CD4-positive, alpha-beta T cell (primary cell): Measurements from ENCODE around the gene NR5A1. TPM values are rescaled to one million over a fixed set of nuclear protein-coding genes. Genes with fewer than 3 reads are reported as not detected.

ENCODE experiments used
- ATAC-seq: fragments of 200-7000 bp; cut with Tn5 transposase; one replicate; pipeline ENCODE4 v1.10.0; 2022; ENCODE audit warnings: mild to moderate bottlenecking; ENCODE audit not compliant: poor library complexity
- CTCF ChIA-PET: fragments of 350-600 bp; sonication (Branson Sonifier 250); formaldehyde crosslinking; loops from one replicate; lab custom pipeline; 2021; ENCODE audit warnings: antibody characterized with exemption, inconsistent platforms; lab: Charles Lee
- POLR2A ChIA-PET: fragments of 350-600 bp; sonication (Branson Sonifier 250); formaldehyde crosslinking; loops from one replicate; lab custom pipeline; 2021; ENCODE audit warnings: antibody characterized with exemption, inconsistent platforms; lab: Charles Lee
- DNase-seq, 14 experiments: peaks; one replicate each; pipeline ENCODE4 v3.0.0-alpha.2; 2013 to 2020; ENCODE audit warnings: mixed read lengths in 2 of 14
- H3K27ac ChIP-seq, 2 donors: one replicate each; pipeline versions ENCODE4 v1.5.1 to v1.7.0; 2013; ENCODE audit warnings: low read length in 2 of 2, low read depth in 1 of 2, mild to moderate bottlenecking in 1 of 2
- H3K27me3 ChIP-seq, 2 experiments: 1 replicate in 1 of 2; 2 replicates in 1 of 2; pipeline versions ENCODE4 v1.6.1 to v1.7.0; 2013; ENCODE audit warnings: low read length in 2 of 2, control low read depth in 1 of 2, mild to moderate bottlenecking in 1 of 2, moderate library complexity in 1 of 2; ENCODE audit not compliant: insufficient read depth in 2 of 2, control insufficient read depth in 1 of 2
- H3K36me3 ChIP-seq: one replicate; pipeline ENCODE4 v1.6.1; 2013; ENCODE audit warnings: low read length, control low read depth; ENCODE audit not compliant: insufficient read depth
- H3K4me1 ChIP-seq: one replicate; pipeline ENCODE4 v1.6.1; 2013; ENCODE audit warnings: low read length, control low read depth; ENCODE audit not compliant: insufficient read depth
- H3K4me3 ChIP-seq: one replicate; pipeline ENCODE4 v1.5.1; 2013; ENCODE audit warnings: mild to moderate bottlenecking, low read length, moderate library complexity
- H3K9me3 ChIP-seq, 2 experiments: 1 replicate in 1 of 2; 2 replicates in 1 of 2; pipeline versions ENCODE4 v1.6.1 to v1.7.0; 2013; ENCODE audit warnings: low read length in 2 of 2, mild to moderate bottlenecking in 2 of 2, control low read depth in 1 of 2, moderate library complexity in 1 of 2; ENCODE audit not compliant: control insufficient read depth in 1 of 2, insufficient read depth in 1 of 2
- H3K27ac Mint-ChIP-seq: one replicate; pipeline ENCODE4 v1.8.0; 2020; ENCODE audit warnings: mixed read lengths
- H3K27me3 Mint-ChIP-seq: one replicate; pipeline ENCODE4 v1.8.0; 2021; ENCODE audit warnings: mixed read lengths
- H3K36me3 Mint-ChIP-seq: one replicate; pipeline ENCODE4 v1.8.0; 2021; ENCODE audit warnings: low read depth, mixed read lengths
- H3K4me1 Mint-ChIP-seq: one replicate; pipeline ENCODE4 v1.8.0; 2021; ENCODE audit warnings: low read depth, mixed read lengths
- H3K4me3 Mint-ChIP-seq: one replicate; pipeline ENCODE4 v1.8.0; 2020; ENCODE audit warnings: mild to moderate bottlenecking, mixed read lengths
- H3K9me3 Mint-ChIP-seq: one replicate; pipeline ENCODE4 v1.8.0; 2020; ENCODE audit warnings: mixed read lengths
- intact Hi-C, 2 experiments: fragments of 100-400 bp; cut with DNase I in 1 of 2; cut with micrococcal nuclease in 1 of 2; formaldehyde crosslinking; loops; one replicate each; pipeline versions ENCODE4 v1.15.1 to v1.9.0; 2023 to 2025; cut with DNase I, micrococcal nuclease
- total RNA-seq, 174 experiments: library from RNA in 2 of 174; stranded (reverse) in 2 of 174; gene quantifications; one replicate each; pipeline ENCODE4 v1.2.3 and lab custom pipeline; 2021 to 2026
- TF ChIP-seq, protein P1 (sequence below): fragments of 200-600 bp; IDR thresholded peaks from one replicate; pipeline ENCODE4 v1.8.0; 2022; ENCODE audit warnings: antibody characterized with exemption, mild to moderate bottlenecking

The NR5A1 gene
- total RNA-seq, 2 experiments from 2014 or later, result not detected

- intact Hi-C loops, result no loop called here
- no peaks in the 10 kb centered on the region for H3K27me3 Mint-ChIP-seq
- Histone ChIP-seq H3K4me1 (peaks cover 16% of the 10 kb centered on the region), H3K27ac (no peak overlapping the region), H3K9me3 (no peaks in the 10 kb centered on the region), H3K27me3 (peaks cover 0 to 2% of the 10 kb centered on the region in 2 experiments), H3K4me3 (no peak overlapping the region), H3K36me3 (no peaks in the 10 kb centered on the region)
- no peak overlapping the region for H3K4me3 Mint-ChIP-seq
- TF ChIP-seq, protein P1, sequence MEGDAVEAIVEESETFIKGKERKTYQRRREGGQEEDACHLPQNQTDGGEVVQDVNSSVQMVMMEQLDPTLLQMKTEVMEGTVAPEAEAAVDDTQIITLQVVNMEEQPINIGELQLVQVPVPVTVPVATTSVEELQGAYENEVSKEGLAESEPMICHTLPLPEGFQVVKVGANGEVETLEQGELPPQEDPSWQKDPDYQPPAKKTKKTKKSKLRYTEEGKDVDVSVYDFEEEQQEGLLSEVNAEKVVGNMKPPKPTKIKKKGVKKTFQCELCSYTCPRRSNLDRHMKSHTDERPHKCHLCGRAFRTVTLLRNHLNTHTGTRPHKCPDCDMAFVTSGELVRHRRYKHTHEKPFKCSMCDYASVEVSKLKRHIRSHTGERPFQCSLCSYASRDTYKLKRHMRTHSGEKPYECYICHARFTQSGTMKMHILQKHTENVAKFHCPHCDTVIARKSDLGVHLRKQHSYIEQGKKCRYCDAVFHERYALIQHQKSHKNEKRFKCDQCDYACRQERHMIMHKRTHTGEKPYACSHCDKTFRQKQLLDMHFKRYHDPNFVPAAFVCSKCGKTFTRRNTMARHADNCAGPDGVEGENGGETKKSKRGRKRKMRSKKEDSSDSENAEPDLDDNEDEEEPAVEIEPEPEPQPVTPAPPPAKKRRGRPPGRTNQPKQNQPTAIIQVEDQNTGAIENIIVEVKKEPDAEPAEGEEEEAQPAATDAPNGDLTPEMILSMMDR, result no peak
- DNase-seq (no peak), ATAC-seq (no peak)
- POLR2A ChIA-PET, result no interaction called here
- no peak overlapping the region for H3K27ac Mint-ChIP-seq
- H3K9me3 Mint-ChIP-seq, result no peaks in the 10 kb centered on the region
- H3K36me3 Mint-ChIP-seq, result no peaks in the 10 kb centered on the region
- H3K4me1 Mint-ChIP-seq, result peaks cover 10% of the 10 kb centered on the region
- CTCF ChIA-PET, result no interaction called here
These were observed 13.3 kb downstream of the NR5A1 start for GRCh38 chr9:124493794-124494479.

- Mint-ChIP-seq H3K36me3 (no peaks in the 10 kb centered on the region), H3K4me3 (no peak overlapping the region), H3K27ac (no peak overlapping the region), H3K9me3 (no peaks in the 10 kb centered on the region), H3K4me1 (peaks cover 10% of the 10 kb centered on the region), H3K27me3 (peaks cover 3% of the 10 kb centered on the region)
- POLR2A ChIA-PET, result no interaction called here
- no peaks in the 10 kb centered on the region for H3K9me3 ChIP-seq
- no peak overlapping the region for H3K4me3 ChIP-seq
- H3K36me3 ChIP-seq, result no peaks in the 10 kb centered on the region
- DNase-seq (no peak), ATAC-seq (no peak)
- peaks cover 2 to 3% of the 10 kb centered on the region in 2 experiments for H3K27me3 ChIP-seq
- H3K4me1 ChIP-seq, result peaks cover 16% of the 10 kb centered on the region
- CTCF ChIA-PET, result interaction anchor here (0.5 kb wide), 1 partner anchor 74 kb away, joined by 3 read pairs; no protein-coding TSS in a partner anchor
- H3K27ac ChIP-seq, result no peak overlapping the region
- TF ChIP-seq, protein P1, result no peak
- intact Hi-C loops, result no loop called here
These were observed 14.0 kb downstream of the NR5A1 start for GRCh38 chr9:124493218-124493617.

- DNase-seq, result no peak
- Histone ChIP-seq H3K4me1 (peaks cover 16% of the 10 kb centered on the region), H3K27ac (no peak overlapping the region), H3K36me3 (no peaks in the 10 kb centered on the region), H3K4me3 (no peak overlapping the region), H3K27me3 (peaks cover 2 to 4% of the 10 kb centered on the region in 2 experiments), H3K9me3 (no peaks in the 10 kb centered on the region)
- Mint-ChIP-seq H3K4me3 (no peak overlapping the region), H3K4me1 (peaks cover 10% of the 10 kb centered on the region), H3K27ac (no peak overlapping the region), H3K27me3 (peaks cover 5% of the 10 kb centered on the region), H3K9me3 (no peaks in the 10 kb centered on the region), H3K36me3 (no peaks in the 10 kb centered on the region)
- ChIA-PET POLR2A (no interaction called here), CTCF (interaction anchor here (0.5 kb wide), 1 partner anchor 75 kb away, joined by 3 read pairs; no protein-coding TSS in a partner anchor)
- intact Hi-C loops, result no loop called here
- no peak for ATAC-seq
- TF ChIP-seq, protein P1, result no peak
These were observed 14.4 kb downstream of the NR5A1 start for GRCh38 chr9:124492818-124493217.
